ENCODE results near the gene CENPB. TPM values are rescaled to one million over a fixed set of nuclear protein-coding genes. Genes with fewer than 3 reads are reported as not detected.

CENPB gene
- total RNA-seq, 2 experiments from 2014 or later = 67.0 to 68.0 TPM

- Mint-ChIP-seq H3K4me1 (peaks cover 4% of the 10 kb centered on the region), H3K9me3 (no peaks in the 10 kb centered on the region)
Observed at GRCh38 chr20:3759316-3759823, 27.2 kb downstream of the CENPB start.

GRCh38 chr20:3758566-3758965 is 28.0 kb downstream of the CENPB start:
- Mint-ChIP-seq H3K36me3 (ENCODE audit: low read depth) (no peaks in the 10 kb centered on the region), H3K4me1 (peaks cover 4% of the 10 kb centered on the region), H3K27ac (no peak overlapping the region), H3K9me3 (no peaks in the 10 kb centered on the region), H3K27me3 (no peaks in the 10 kb centered on the region), H3K4me3 (no peak overlapping the region)
- ChIA-PET CTCF (no interaction called here), POLR2A (interaction anchor here (1.1 kb wide), 1 partner anchor 9 kb away, joined by 4 read pairs; the partner anchor contains the start of gene ADISSP)
- DNase-seq = no peak

More at GRCh38 chr20:3759316-3759823, 27.2 kb downstream of the CENPB start:
- ChIA-PET POLR2A (no interaction called here), CTCF (interaction anchor here (0.6 to 1.7 kb wide), 2 partner anchors 10 to 147 kb away, joined by 3 to 6 read pairs; no protein-coding TSS in a partner anchor)
- H3K27ac Mint-ChIP-seq = no peak overlapping the region
- DNase-seq = no peak
- H3K36me3 Mint-ChIP-seq (ENCODE audit: low read depth) = no peaks in the 10 kb centered on the region
- no peaks in the 10 kb centered on the region for H3K27me3 Mint-ChIP-seq
- no peak overlapping the region for H3K4me3 Mint-ChIP-seq

- Mint-ChIP-seq H3K4me3 (no peak overlapping the region), H3K27me3 (no peaks in the 10 kb centered on the region), H3K27ac (no peak overlapping the region), H3K4me1 (peaks cover 13% of the 10 kb centered on the region), H3K9me3 (no peaks in the 10 kb centered on the region), H3K36me3 (ENCODE audit: low read depth) (no peaks in the 10 kb centered on the region)
- ChIA-PET POLR2A (interaction anchor here (0.6 to 1.6 kb wide), 3 partner anchors 9 to 171 kb away, joined by 3 to 5 read pairs (median 3); no protein-coding TSS in a partner anchor), CTCF (interaction anchor here (0.9 to 2.9 kb wide), 5 partner anchors 8 to 63 kb away, joined by 3 to 13 read pairs (median 4); partner anchors contain the start of genes ADISSP and AP5S1)
- no peak for DNase-seq
Observed at GRCh38 chr20:3757268-3757667, 29.3 kb downstream of the CENPB start.

- POLR2A ChIA-PET = interaction anchor here (1.6 kb wide), 1 partner anchor 10 kb away, joined by 5 read pairs; no protein-coding TSS in a partner anchor
- Mint-ChIP-seq H3K27ac (no peak overlapping the region), H3K36me3 (ENCODE audit: low read depth) (no peaks in the 10 kb centered on the region)
Observed at GRCh38 chr20:3755814-3756480, 30.6 kb downstream of the CENPB start.

GRCh38 chr20:3755269-3755668 is 31.3 kb downstream of the CENPB start:
- Mint-ChIP-seq H3K27ac (no peak overlapping the region), H3K9me3 (no peaks in the 10 kb centered on the region), H3K4me1 (peaks cover 15% of the 10 kb centered on the region), H3K36me3 (ENCODE audit: low read depth) (no peaks in the 10 kb centered on the region), H3K27me3 (no peaks in the 10 kb centered on the region), H3K4me3 (no peak overlapping the region)
- CTCF ChIA-PET = interaction anchor here (0.9 to 6.3 kb wide), 4 partner anchors 10 to 102 kb away, joined by 3 to 43 read pairs (median 6); partner anchors contain the start of genes ADISSP and AP5S1
- DNase-seq = no peak
- POLR2A ChIA-PET = no interaction called here

More at GRCh38 chr20:3755814-3756480, 30.6 kb downstream of the CENPB start:
- no peaks in the 10 kb centered on the region for H3K27me3 Mint-ChIP-seq
- no peak for DNase-seq
- no peaks in the 10 kb centered on the region for H3K9me3 Mint-ChIP-seq
- no peak overlapping the region for H3K4me3 Mint-ChIP-seq
- CTCF ChIA-PET = interaction anchor here (1.9 to 6.3 kb wide), 3 partner anchors 11 to 65 kb away, joined by 6 to 43 read pairs (median 7); partner anchors contain the start of genes ADISSP and AP5S1
- peaks cover 13% of the 10 kb centered on the region for H3K4me1 Mint-ChIP-seq

GRCh38 chr20:3754276-3754630 is 32.3 kb downstream of the CENPB start:
- H3K27ac Mint-ChIP-seq = no peak overlapping the region
- no peak overlapping the region for H3K4me3 Mint-ChIP-seq
- CTCF ChIA-PET = interaction anchor here (1.9 to 6.3 kb wide), 3 partner anchors 13 to 191 kb away, joined by 6 to 43 read pairs (median 6); partner anchors contain the start of genes ADISSP and AP5S1
- H3K9me3 Mint-ChIP-seq = no peaks in the 10 kb centered on the region
- no peaks in the 10 kb centered on the region for H3K36me3 Mint-ChIP-seq (ENCODE audit: low read depth)
- H3K27me3 Mint-ChIP-seq = no peaks in the 10 kb centered on the region
- POLR2A ChIA-PET = interaction anchor here (1.0 kb wide), 1 partner anchor 13 kb away, joined by 4 read pairs; the partner anchor contains the start of gene ADISSP
- H3K4me1 Mint-ChIP-seq = peaks cover 15% of the 10 kb centered on the region
- no peak for DNase-seq

- Mint-ChIP-seq H3K36me3 (ENCODE audit: low read depth) (no peaks in the 10 kb centered on the region), H3K27ac (peak overlapping the region; percentile 16), H3K4me3 (no peak overlapping the region), H3K4me1 (peaks cover 15% of the 10 kb centered on the region), H3K9me3 (no peaks in the 10 kb centered on the region), H3K27me3 (no peaks in the 10 kb centered on the region)
- DNase-seq = no peak
- ChIA-PET CTCF (interaction anchor here (0.9 to 6.3 kb wide), 14 partner anchors 8 to 331 kb away, joined by 3 to 43 read pairs (median 4); partner anchors contain the start of genes ADISSP and AP5S1), POLR2A (interaction anchor here (1.3 to 1.5 kb wide), 3 partner anchors 13 to 102 kb away, joined by 3 to 6 read pairs (median 4); partner anchors contain the start of genes ADISSP and AP5S1)
Observed at GRCh38 chr20:3753501-3754275, 32.9 kb downstream of the CENPB start.

GRCh38 chr20:3753098-3753497 is 33.4 kb downstream of the CENPB start:
- CTCF ChIA-PET = interaction anchor here (0.7 to 6.3 kb wide), 15 partner anchors 9 to 332 kb away, joined by 3 to 43 read pairs (median 4); partner anchors contain the start of gene ADISSP
- Mint-ChIP-seq H3K27ac (peak overlapping the region; percentile 16), H3K36me3 (ENCODE audit: low read depth) (no peaks in the 10 kb centered on the region), H3K4me1 (peaks cover 15% of the 10 kb centered on the region), H3K4me3 (no peak overlapping the region), H3K9me3 (no peaks in the 10 kb centered on the region), H3K27me3 (no peaks in the 10 kb centered on the region)
- DNase-seq = peak; percentile 71
- POLR2A ChIA-PET = interaction anchor here (0.9 to 1.5 kb wide), 4 partner anchors 14 to 102 kb away, joined by 3 to 6 read pairs (median 4); partner anchors contain the start of genes ADISSP and AP5S1

GRCh38 chr20:3752386-3752759 is 34.2 kb downstream of the CENPB start:
- H3K27ac Mint-ChIP-seq = no peak overlapping the region
- no peaks in the 10 kb centered on the region for H3K9me3 Mint-ChIP-seq
- H3K36me3 Mint-ChIP-seq (ENCODE audit: low read depth) = no peaks in the 10 kb centered on the region
- ChIA-PET POLR2A (interaction anchor here (0.9 to 1.5 kb wide), 3 partner anchors 16 to 103 kb away, joined by 3 to 4 read pairs (median 3); partner anchors contain the start of gene AP5S1), CTCF (interaction anchor here (0.7 to 6.3 kb wide), 13 partner anchors 9 to 333 kb away, joined by 3 to 43 read pairs (median 5); partner anchors contain the start of gene ADISSP)
- H3K27me3 Mint-ChIP-seq = no peaks in the 10 kb centered on the region
- peaks cover 15% of the 10 kb centered on the region for H3K4me1 Mint-ChIP-seq
- H3K4me3 Mint-ChIP-seq = peak overlapping the region; percentile 52
- DNase-seq = no peak

GRCh38 chr20:3751675-3752385 is 34.7 kb downstream of the CENPB start:
- Mint-ChIP-seq H3K4me3 (peak overlapping the region; percentile 52), H3K9me3 (no peaks in the 10 kb centered on the region), H3K27me3 (no peaks in the 10 kb centered on the region), H3K36me3 (ENCODE audit: low read depth) (no peaks in the 10 kb centered on the region), H3K27ac (no peak overlapping the region), H3K4me1 (peaks cover 15% of the 10 kb centered on the region)
- ChIA-PET POLR2A (interaction anchor here (0.7 to 1.4 kb wide), 3 partner anchors 16 to 189 kb away, joined by 3 read pairs; partner anchors contain the start of genes ADISSP and AP5S1), CTCF (interaction anchor here (0.6 to 6.3 kb wide), 7 partner anchors 9 to 333 kb away, joined by 3 to 43 read pairs (median 5); partner anchors contain the start of genes ADISSP and AP5S1)
- DNase-seq = peak; percentile 63

- Mint-ChIP-seq H3K27ac (no peak overlapping the region), H3K27me3 (no peaks in the 10 kb centered on the region), H3K9me3 (no peaks in the 10 kb centered on the region), H3K4me1 (peaks cover 15% of the 10 kb centered on the region), H3K4me3 (peak overlapping the region; percentile 21), H3K36me3 (ENCODE audit: low read depth) (no peaks in the 10 kb centered on the region)
- CTCF ChIA-PET = interaction anchor here (0.6 to 6.3 kb wide), 7 partner anchors 8 to 191 kb away, joined by 3 to 43 read pairs (median 5); partner anchors contain the start of genes ADISSP and AP5S1
- POLR2A ChIA-PET = interaction anchor here (0.7 to 1.4 kb wide), 3 partner anchors 17 to 188 kb away, joined by 3 read pairs; partner anchors contain the start of genes ADISSP and AP5S1
- DNase-seq = no peak
Observed at GRCh38 chr20:3751305-3751674, 35.2 kb downstream of the CENPB start.

All from activated CD4-positive, alpha-beta memory T cell treated with anti-CD3 and anti-CD28 coated beads, Interleukin-2, amount 10 ng/mL, durations not matched to agents 7 days and 5 days (primary cell).